K562 (cell line): ENCODE data around the gene SGPL1. TPM values are rescaled to one million over a fixed set of nuclear protein-coding genes. Genes with fewer than 3 reads are reported as not detected.

ENCODE experiments used
- CC2D1A ChIP-seq: fragments of 450-650 bp; IDR thresholded peaks from 2 replicates; pipeline ENCODE4 v1.6.1; 2017; ENCODE audit warnings: mild to moderate bottlenecking
- CREB3 ChIP-seq: fragments of 450-650 bp; conservative IDR thresholded peaks from 2 replicates; pipeline ENCODE4 v1.6.1; 2016; ENCODE audit warnings: missing genetic modification characterization, low read depth, mild to moderate bottlenecking, missing compliant biosample characterization, moderate library complexity
- CTCFL ChIP-seq: IDR thresholded peaks from 2 replicates; pipeline ENCODE4 v1.6.1; 2011; ENCODE audit warnings: borderline replicate concordance, low read depth, mild to moderate bottlenecking, moderate library complexity, low read length; ENCODE audit not compliant: insufficient read depth, poor library complexity, severe bottlenecking
- E2F3 ChIP-seq: fragments of 250-450 bp; sonication (Bioruptor Pico); IDR thresholded peaks from 2 replicates; pipeline ENCODE4 v1.4.0; 2020; ENCODE audit warnings: mild to moderate bottlenecking
- IRF2 ChIP-seq: sonication (generic); formaldehyde crosslinking; IDR thresholded peaks from 2 replicates; pipeline ENCODE4 v1.8.1; 2022; ENCODE audit warnings: mild to moderate bottlenecking, missing genetic modification reagents
- MYC ChIP-seq, 2 experiments: fragments of 250-450 bp in 1 of 2; sonication (Bioruptor Pico) in 1 of 2; IDR thresholded peaks; 2 replicates each; pipeline versions ENCODE4 v1.5.1 to v1.6.1; 2012 to 2021; ENCODE audit warnings: low read depth in 2 of 2, borderline replicate concordance in 1 of 2, improper control_type of control experiment in 1 of 2, low read length in 1 of 2, mild to moderate bottlenecking in 1 of 2, moderate library complexity in 1 of 2
- MYNN ChIP-seq, 2 experiments: sonication (generic); formaldehyde crosslinking in 1 of 2; IDR thresholded peaks; 2 replicates each; pipeline versions ENCODE4 v1.5.0 to v1.6.1; 2016 to 2020; ENCODE audit warnings: antibody characterized with exemption in 1 of 2, missing genetic modification reagents in 1 of 2
- SAFB2 ChIP-seq: fragments of 200-400 bp; formaldehyde crosslinking; IDR thresholded peaks from 2 replicates; pipeline ENCODE4 v1.6.1; 2018; ENCODE audit warnings: borderline replicate concordance, low read length, low read depth, moderate library complexity; ENCODE audit not compliant: severe bottlenecking
- SAP30 ChIP-seq: fragments of 200-600 bp; sonication (generic); IDR thresholded peaks from 2 replicates; pipeline ENCODE4 v1.6.1; 2012; ENCODE audit warnings: borderline replicate concordance, low read depth, mild to moderate bottlenecking, moderate library complexity, low read length, control low read depth, inconsistent platforms; ENCODE audit not compliant: insufficient read depth, poor library complexity, severe bottlenecking
- SREBF1 ChIP-seq: fragments of 150-350 bp; IDR thresholded peaks from 2 replicates; pipeline ENCODE4 v1.6.1; 2014; ENCODE audit warnings: antibody characterized with exemption, low read depth, low read length, borderline replicate concordance
- TARDBP ChIP-seq: fragments of 450-650 bp; IDR thresholded peaks from 2 replicates; pipeline ENCODE4 v1.6.1; 2016
- ZNF253 ChIP-seq: fragments of 250-450 bp; sonication (Bioruptor Pico); conservative IDR thresholded peaks from 2 replicates; pipeline ENCODE4 v1.6.1; 2021; ENCODE audit warnings: mild to moderate bottlenecking
- ZNF407 ChIP-seq: fragments of 450-650 bp; IDR thresholded peaks from 2 replicates; pipeline ENCODE4 v1.6.1; 2016; ENCODE audit warnings: low read depth
- ZNF707 ChIP-seq: fragments of 250-450 bp; sonication (Bioruptor Pico); conservative IDR thresholded peaks from 2 replicates; pipeline ENCODE4 v1.8.0; 2022; ENCODE audit warnings: inconsistent platforms, mild to moderate bottlenecking, moderate library complexity
- polyA plus RNA-seq, 8 experiments: library from polyadenylated mRNA; depleted of rRNA in 4 of 8; stranded (reverse) in 5 of 8; unstranded in 3 of 8; fragments of >200 nt; fragmentation: Nextera tagmentation in 2 of 8; fragmentation: Illumina TruSeq in 1 of 8; extraction: Ambion mirVana in 2 of 8; extraction: Trizol in 1 of 8; gene quantifications; 2 replicates each; pipeline versions ENCODE4 v1.2.1 to v1.2.3, GENCODE V29; 2011 to 2014; ENCODE audit warnings: inconsistent platforms in 1 of 8, missing spikeins in 1 of 8
- total RNA-seq, 7 experiments: library from RNA; depleted of rRNA in 6 of 7; stranded (reverse); fragments of >200 nt in 6 of 7; fragmentation: Illumina TruSeq in 2 of 7; extraction: Trizol in 2 of 7; gene quantifications; 2 replicates each; pipeline versions ENCODE4 v1.2.1 to v1.2.3, GENCODE V29; 2011 to 2021; ENCODE audit warnings: low replicate concordance in 1 of 7

The SGPL1 gene
- total and polyA plus RNA-seq, 9 of the 15 experiments (the other 6 are each of a cell fraction or from before 2014, with no cell fraction given): 6.0 to 18.0 (median 8.7) TPM

- TF ChIP-seq MYC (IDR thresholded peaks at IDR 0.05; ENCODE audit: low read depth, low read length) (peak; percentile 68), MYC (CRISPR knock-in tag; IDR thresholded peaks at IDR 0.05; ENCODE audit: borderline replicate concordance, low read depth) (no peak), SAFB2 (no peak), CREB3 (tag) (no peak), MYNN (IDR thresholded peaks at IDR 0.05) (no peak), MYNN (CRISPR knock-in tag; IDR thresholded peaks at IDR 0.05) (no peak), ZNF407 (no peak), SREBF1 (no peak), ZNF707 (no peak), ZNF253 (CRISPR knock-in tag) (no peak), TARDBP (peak; percentile 78), CC2D1A (no peak), CTCFL (peak; percentile 84), SAP30 (no peak), E2F3 (CRISPR knock-in tag) (no peak), IRF2 (CRISPR knock-in tag) (no peak)
These were observed at the start of gene SGPL1 (continued) for GRCh38 chr10:70815504-70816219.
